H1 (cell line): ENCODE data around the gene LRRC4. TPM values are rescaled to one million over a fixed set of nuclear protein-coding genes. Genes with fewer than 3 reads are reported as not detected.

ENCODE experiments used
- CTCF ChIA-PET: fragments of 300-600 bp; sonication (Branson Sonifier 250); formaldehyde crosslinking; loops from one replicate; lab custom pipeline; 2021; ENCODE audit not compliant: partially characterized antibody; lab: Charles Lee
- POLR2A ChIA-PET: fragments of 300-600 bp; sonication (Branson Sonifier 250); formaldehyde crosslinking; loops from one replicate; lab custom pipeline; 2021; ENCODE audit warnings: inconsistent platforms; ENCODE audit not compliant: partially characterized antibody; lab: Charles Lee
- DNase-seq, 2 experiments: peaks; one replicate each; pipeline versions ENCODE4 v3.0.0 to v3.0.0-alpha.2; 2010 to 2022; ENCODE audit warnings: low spot score in 2 of 2, low read depth in 1 of 2, mixed read lengths in 1 of 2
- FAIRE-seq: peaks from 2 replicates; lab custom pipeline; 2011; peaks lifted over from hg19 to GRCh38; lab: Jason Lieb, UNC
- H2AFZ ChIP-seq: 2 replicates; pipeline ENCODE4 v1.8.1; 2012; ENCODE audit warnings: low read length, inconsistent platforms
- H2AK5ac ChIP-seq: 2 replicates; pipeline ENCODE4 v1.6.1; 2013; ENCODE audit warnings: low read depth, low read length
- H2BK120ac ChIP-seq: replicated peaks from 2 replicates; pipeline ENCODE3; 2013; ENCODE audit warnings: low read depth, low read length, inconsistent platforms
- H2BK12ac ChIP-seq: 2 replicates; pipeline ENCODE4 v1.6.1; 2013; ENCODE audit warnings: low read depth, low read length
- H2BK15ac ChIP-seq: 2 replicates; pipeline ENCODE4 v1.6.1; 2013; ENCODE audit warnings: low read length
- H2BK20ac ChIP-seq: 2 replicates; pipeline ENCODE4 v1.6.1; 2013; ENCODE audit warnings: low read length
- H2BK5ac ChIP-seq: 2 replicates; pipeline ENCODE4 v1.6.1; 2013; ENCODE audit warnings: low read depth, low read length
- H3K14ac ChIP-seq: 2 replicates; pipeline ENCODE4 v1.6.1; 2013; ENCODE audit warnings: inconsistent platforms; ENCODE audit not compliant: insufficient read length
- H3K18ac ChIP-seq: 2 replicates; pipeline ENCODE4 v1.6.1; 2013; ENCODE audit warnings: low read length; ENCODE audit errors: extremely low read depth
- H3K23ac ChIP-seq: 2 replicates; pipeline ENCODE4 v1.6.1; 2013; ENCODE audit warnings: inconsistent platforms; ENCODE audit not compliant: insufficient read length
- H3K23me2 ChIP-seq: 2 replicates; pipeline ENCODE4 v1.6.1; 2013; ENCODE audit warnings: low read depth, low read length
- H3K27ac ChIP-seq: 2 replicates; pipeline ENCODE4 v1.6.1; 2011; ENCODE audit warnings: low read depth, low read length, inconsistent platforms
- H3K27me3 ChIP-seq, 4 experiments: replicated peaks in 1 of 4; 1 replicate in 1 of 4; 2 replicates in 3 of 4; pipeline versions ENCODE4 v1.6.1 to v1.8.1; 2011 to 2013; ENCODE audit warnings: low read length in 3 of 4, mild to moderate bottlenecking in 3 of 4, inconsistent platforms in 2 of 4, mixed read lengths in 2 of 4, moderate library complexity in 1 of 4; ENCODE audit not compliant: control insufficient read depth in 3 of 4, insufficient read depth in 3 of 4; ENCODE audit errors: extremely low read depth in 1 of 4
- H3K36me3 ChIP-seq, 4 experiments: 2 replicates each; pipeline versions ENCODE4 v1.6.1 to v1.8.1; 2011 to 2013; ENCODE audit warnings: mild to moderate bottlenecking in 4 of 4, low read length in 3 of 4, moderate library complexity in 2 of 4, control low read depth in 1 of 4, inconsistent platforms in 1 of 4; ENCODE audit not compliant: insufficient read depth in 4 of 4, control insufficient read depth in 2 of 4
- H3K4ac ChIP-seq: replicated peaks from 2 replicates; pipeline ENCODE3; 2013; ENCODE audit warnings: low read length, low read depth, mixed read lengths, inconsistent platforms; ENCODE audit not compliant: insufficient read length
- H3K4me1 ChIP-seq, 4 experiments: replicated peaks in 1 of 4; 1 replicate in 1 of 4; 2 replicates in 3 of 4; pipeline versions ENCODE4 v1.6.1 to v1.8.1; 2011 to 2013; ENCODE audit warnings: low read length in 3 of 4, inconsistent platforms in 2 of 4, mixed read lengths in 1 of 4; ENCODE audit not compliant: insufficient read depth in 4 of 4, control insufficient read depth in 3 of 4
- H3K4me2 ChIP-seq, 2 experiments: 2 replicates each; pipeline versions ENCODE4 v1.6.1 to v1.8.1; 2011 to 2013; ENCODE audit warnings: low read depth in 2 of 2, low read length in 2 of 2, control low read depth in 1 of 2, inconsistent platforms in 1 of 2, mild to moderate bottlenecking in 1 of 2; ENCODE audit not compliant: insufficient read depth in 1 of 2
- H3K4me3 ChIP-seq, 4 experiments: fragments of 200-600, 300-600 bp in 1 of 4; sonication (generic), shearing (Covaris generic), sonication (Bioruptor Twin) in 1 of 4; 2 replicates each; pipeline versions ENCODE4 v1.5.1 to v1.8.1; 2011 to 2016; ENCODE audit warnings: low read length in 4 of 4, low read depth in 3 of 4, control low read depth in 2 of 4, inconsistent platforms in 2 of 4, mild to moderate bottlenecking in 2 of 4, mixed read lengths in 1 of 4, moderate library complexity in 1 of 4; ENCODE audit not compliant: insufficient read depth in 2 of 4; ENCODE audit errors: extremely low read depth in 1 of 4
- H3K56ac ChIP-seq: replicated peaks from 2 replicates; pipeline ENCODE3; 2013; ENCODE audit warnings: low read depth, mild to moderate bottlenecking, mixed read lengths, low read length, inconsistent platforms; ENCODE audit not compliant: insufficient read length
- H3K79me1 ChIP-seq: 2 replicates; pipeline ENCODE4 v1.6.1; 2013; ENCODE audit warnings: low read depth, low read length, control low read depth
- H3K79me2 ChIP-seq, 2 experiments: 2 replicates each; pipeline versions ENCODE4 v1.6.1 to v1.8.1; 2012 to 2013; ENCODE audit warnings: low read length in 2 of 2, mild to moderate bottlenecking in 2 of 2, inconsistent platforms in 1 of 2; ENCODE audit not compliant: insufficient read depth in 2 of 2, control insufficient read depth in 1 of 2
- H3K9ac ChIP-seq, 4 experiments: replicated peaks in 1 of 4; 1 replicate in 1 of 4; 2 replicates in 3 of 4; pipeline versions ENCODE4 v1.6.1 to v1.8.1; 2011 to 2013; ENCODE audit warnings: low read depth in 3 of 4, low read length in 3 of 4, control low read depth in 2 of 4, mild to moderate bottlenecking in 2 of 4, moderate library complexity in 2 of 4, inconsistent platforms in 1 of 4; ENCODE audit errors: extremely low read depth in 1 of 4
- H3K9me3 ChIP-seq, 2 experiments: 2 replicates each; pipeline versions ENCODE4 v1.6.1 to v1.8.1; 2012 to 2013; ENCODE audit warnings: mild to moderate bottlenecking in 2 of 2, moderate library complexity in 2 of 2, control low read depth in 1 of 2, inconsistent platforms in 1 of 2, low read depth in 1 of 2, low read length in 1 of 2, mixed read lengths in 1 of 2; ENCODE audit not compliant: insufficient read depth in 2 of 2
- H4K20me1 ChIP-seq, 2 experiments: replicated peaks in 1 of 2; 2 replicates each; pipeline versions ENCODE3 to v1.8.1; 2011 to 2013; ENCODE audit warnings: inconsistent platforms in 2 of 2, low read length in 2 of 2, mild to moderate bottlenecking in 1 of 2; ENCODE audit not compliant: insufficient read depth in 2 of 2, control insufficient read depth in 1 of 2
- H4K5ac ChIP-seq: 2 replicates; pipeline ENCODE4 v1.6.1; 2013; ENCODE audit warnings: low read length, low read depth, mixed read lengths, inconsistent platforms; ENCODE audit not compliant: insufficient read length
- H4K8ac ChIP-seq: 2 replicates; pipeline ENCODE4 v1.8.0; 2013; ENCODE audit warnings: mild to moderate bottlenecking, moderate library complexity, low read length, inconsistent platforms; ENCODE audit not compliant: insufficient read depth; ENCODE audit errors: extremely low read depth
- H4K91ac ChIP-seq: replicated peaks from 2 replicates; pipeline ENCODE3; 2013; ENCODE audit warnings: low read length, mixed read lengths, inconsistent platforms; ENCODE audit not compliant: insufficient read length
- ASH2L ChIP-seq: fragments of 200-600, 300-600 bp; sonication (generic); IDR thresholded peaks from one replicate; pipeline ENCODE4 v1.7.1; 2017; ENCODE audit warnings: low read length
- JUN ChIP-seq: IDR thresholded peaks from 2 replicates; pipeline ENCODE4 v1.6.1; 2011; ENCODE audit warnings: low read depth, mild to moderate bottlenecking, improper control_type of control experiment, low read length
- KDM1A ChIP-seq: fragments of 200-600, 300-600 bp; sonication (generic); IDR thresholded peaks from 2 replicates; pipeline ENCODE4 v1.7.1; 2016; ENCODE audit warnings: mild to moderate bottlenecking, low read length, borderline replicate concordance
- MAFK ChIP-seq: IDR thresholded peaks from 2 replicates; pipeline ENCODE4 v1.6.1; 2012; ENCODE audit warnings: low read depth, mild to moderate bottlenecking, improper control_type of control experiment, low read length
- NRF1 ChIP-seq: IDR thresholded peaks from 2 replicates; pipeline ENCODE4 v1.6.1; 2011; ENCODE audit warnings: mild to moderate bottlenecking, low read depth, low read length, improper control_type of control experiment
- POLR2A ChIP-seq, 2 experiments: IDR thresholded peaks; 1 replicate in 1 of 2; 2 replicates in 1 of 2; pipeline ENCODE4 v1.6.1; 2011; ENCODE audit warnings: low read depth in 2 of 2, low read length in 2 of 2, mild to moderate bottlenecking in 2 of 2; ENCODE audit errors: control extremely low read depth in 1 of 2
- POLR2AphosphoS5 ChIP-seq: IDR thresholded peaks from 2 replicates; pipeline ENCODE4 v1.6.1; 2011; ENCODE audit warnings: low read depth, low read length
- RNF2 ChIP-seq: fragments of 200-900, 300-1000 bp; sonication (generic); IDR thresholded peaks from 2 replicates; pipeline ENCODE4 v1.7.1; 2016; ENCODE audit warnings: borderline replicate concordance, low read depth, mild to moderate bottlenecking, antibody characterized with exemption, low read length; ENCODE audit not compliant: poor library complexity, severe bottlenecking; ENCODE audit errors: missing control alignments
- TAF7 ChIP-seq: optimal IDR thresholded peaks from 2 replicates; pipeline ENCODE3; 2011; ENCODE audit warnings: low read depth, mild to moderate bottlenecking, inconsistent platforms, low read length, moderate library complexity, borderline replicate concordance
- TBP ChIP-seq: IDR thresholded peaks from 2 replicates; pipeline ENCODE4 v1.6.1; 2011; ENCODE audit warnings: low read depth, low read length, improper control_type of control experiment
- WGBS, 2 experiments: shearing (Covaris generic) in 1 of 2; methylation state at CpG; one replicate each; pipeline versions ENCODE4 v1.1.6 to v1.1.7; 2013 to 2015; ENCODE audit warnings: low lambda C conversion rate in 2 of 2, mixed read lengths in 2 of 2, inconsistent platforms in 1 of 2, low coverage in 1 of 2, missing lambda C conversion rate in 1 of 2; ENCODE audit not compliant: insufficient replicate concordance in 2 of 2, insufficient coverage in 1 of 2, insufficient read length in 1 of 2; ENCODE audit errors: extremely low coverage in 1 of 2, missing lambda C conversion rate in 1 of 2; 5-methylcytosine and 5-hydroxymethylcytosine counted together
- polyA plus RNA-seq, 7 experiments: library from polyadenylated mRNA; depleted of rRNA in 3 of 7; stranded (reverse) in 5 of 7; unstranded in 2 of 7; fragments of >200 nt in 5 of 7; fragments of 200-250 nt in 2 of 7; gene quantifications; 1 replicate in 5 of 7; 2 replicates in 1 of 7; 4 replicates in 1 of 7; pipeline versions ENCODE4 v1.2.1 to v1.2.3, GENCODE V29; 2011 to 2013; ENCODE audit warnings: missing spikeins in 2 of 7, mixed read lengths in 2 of 7
- total RNA-seq: library from RNA; stranded (reverse); fragmentation: NEBNext Ultra II Directional; extraction: Animal tissue kit (Norgen Biotek cat#: 25700); gene quantifications from 2 replicates; pipeline ENCODE4 v1.2.1, GENCODE V29; 2021
- TF ChIP-seq, protein P1 (sequence below), 3 experiments: IDR thresholded peaks; 1 replicate in 2 of 3; 2 replicates in 1 of 3; pipeline versions ENCODE4 v1.5.1 to v1.6.1; 2011; ENCODE audit warnings: low read length in 3 of 3, mild to moderate bottlenecking in 3 of 3, inconsistent platforms in 2 of 3, low read depth in 1 of 3, moderate library complexity in 1 of 3; ENCODE audit not compliant: insufficient read depth in 1 of 3; ENCODE audit errors: control extremely low read depth in 1 of 3

The LRRC4 gene
- total and polyA plus RNA-seq, 2 of the 8 experiments (the other 6 are each of a cell fraction or from before 2014, with no cell fraction given), result 13.4 to 16.4 TPM

GRCh38 chr7:128019288-128019687 lies 11.9 kb downstream of the LRRC4 start:
- 31% methylated on average over 3 of the region's 3 CpGs; no CpG with 5 or more reads in 1 of the 2 experiments for WGBS, 2 experiments
- TF ChIP-seq ASH2L, result no peak
- TF ChIP-seq NRF1, result no peak
- no peak for TF ChIP-seq TAF7
- no peak for TF ChIP-seq KDM1A
- TF ChIP-seq RNF2, result no peak
- no peak for TF ChIP-seq JUN
- no peak for TF ChIP-seq TBP
- no peak for TF ChIP-seq POLR2A (IDR thresholded peaks at IDR 0.05; ENCODE audit: control extremely low read depth in 1 of 2, low read depth in 2 of 2, low read length in 2 of 2)
- no peak for TF ChIP-seq POLR2AphosphoS5
- no peak for TF ChIP-seq MAFK
- TF ChIP-seq, protein P1, sequence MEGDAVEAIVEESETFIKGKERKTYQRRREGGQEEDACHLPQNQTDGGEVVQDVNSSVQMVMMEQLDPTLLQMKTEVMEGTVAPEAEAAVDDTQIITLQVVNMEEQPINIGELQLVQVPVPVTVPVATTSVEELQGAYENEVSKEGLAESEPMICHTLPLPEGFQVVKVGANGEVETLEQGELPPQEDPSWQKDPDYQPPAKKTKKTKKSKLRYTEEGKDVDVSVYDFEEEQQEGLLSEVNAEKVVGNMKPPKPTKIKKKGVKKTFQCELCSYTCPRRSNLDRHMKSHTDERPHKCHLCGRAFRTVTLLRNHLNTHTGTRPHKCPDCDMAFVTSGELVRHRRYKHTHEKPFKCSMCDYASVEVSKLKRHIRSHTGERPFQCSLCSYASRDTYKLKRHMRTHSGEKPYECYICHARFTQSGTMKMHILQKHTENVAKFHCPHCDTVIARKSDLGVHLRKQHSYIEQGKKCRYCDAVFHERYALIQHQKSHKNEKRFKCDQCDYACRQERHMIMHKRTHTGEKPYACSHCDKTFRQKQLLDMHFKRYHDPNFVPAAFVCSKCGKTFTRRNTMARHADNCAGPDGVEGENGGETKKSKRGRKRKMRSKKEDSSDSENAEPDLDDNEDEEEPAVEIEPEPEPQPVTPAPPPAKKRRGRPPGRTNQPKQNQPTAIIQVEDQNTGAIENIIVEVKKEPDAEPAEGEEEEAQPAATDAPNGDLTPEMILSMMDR (IDR thresholded peaks at IDR 0.05; ENCODE audit: control extremely low read depth in 1 of 3, insufficient read depth in 1 of 3, low read depth in 1 of 3, low read length in 3 of 3), result no peak

More at GRCh38 chr7:128019288-128019687, 11.9 kb downstream of the LRRC4 start:
- Histone ChIP-seq H2BK5ac (no peak overlapping the region), H4K91ac (no peak overlapping the region), H2AK5ac (no peak overlapping the region), H4K8ac (no peak overlapping the region), H3K27me3 (no peaks in the 10 kb centered on the region), H2BK12ac (no peak overlapping the region), H3K9ac (no peak overlapping the region; a peak in 1 of 7 replicates), H3K18ac (no peak overlapping the region), H2BK15ac (no peak overlapping the region), H3K14ac (no peak overlapping the region), H3K23me2 (no peaks in the 10 kb centered on the region), H4K5ac (no peak overlapping the region), H3K4me3 (peak overlapping the region in 1 of 4 experiments; percentile 22; a peak in 1 of 8 replicates), H3K79me2 (0 out of 4 replicates have a peak, but pooled peaks cover 0 to 8% of the 10 kb centered on the region in 2 experiments), H3K36me3 (peaks cover 0 to 3% (median 0%) of the 10 kb centered on the region in 4 experiments; a peak in 1 of 8 replicates), H3K79me1 (no peaks in the 10 kb centered on the region; the same call in 1 of the 2 replicates), H3K4me2 (peak overlapping the region; percentile 9 to 39; a peak in 3 of 4 replicates), H4K20me1 (peaks cover 10 to 12% of the 10 kb centered on the region in 2 experiments), H3K27ac (no peak overlapping the region), H3K56ac (no peak overlapping the region), H3K9me3 (no peaks in the 10 kb centered on the region), H3K4ac (no peak overlapping the region), H2BK20ac (no peak overlapping the region), H3K23ac (no peak overlapping the region), H3K4me1 (peaks cover 11 to 26% (median 20%) of the 10 kb centered on the region in 4 experiments), H2AFZ (no peak overlapping the region), H2BK120ac (no peak overlapping the region)
- CTCF ChIA-PET, result interaction anchor here (0.6 to 7.3 kb wide), 59 partner anchors 8 to 486 kb away, joined by 3 to 59 read pairs (median 5); partner anchors contain the start of gene LRRC4
- DNase-seq (no peak), FAIRE-seq (no peak)
- POLR2A ChIA-PET, result interaction anchor here (0.6 to 1.4 kb wide), 3 partner anchors 8 to 479 kb away, joined by 3 to 5 read pairs (median 5); partner anchors contain the start of gene LRRC4
